GM21528 (cell line): ENCODE data around the gene ERBB4.

Experiments used
- ATAC-seq: cut with Tn5 transposase; IDR thresholded peaks from one replicate; pipeline ENCODE4 v1.9.1; 2021; ENCODE audit warnings: mild to moderate bottlenecking, moderate library complexity; ENCODE audit not compliant: unreplicated experiment, low FRiP score

Gene ERBB4

DNA sequence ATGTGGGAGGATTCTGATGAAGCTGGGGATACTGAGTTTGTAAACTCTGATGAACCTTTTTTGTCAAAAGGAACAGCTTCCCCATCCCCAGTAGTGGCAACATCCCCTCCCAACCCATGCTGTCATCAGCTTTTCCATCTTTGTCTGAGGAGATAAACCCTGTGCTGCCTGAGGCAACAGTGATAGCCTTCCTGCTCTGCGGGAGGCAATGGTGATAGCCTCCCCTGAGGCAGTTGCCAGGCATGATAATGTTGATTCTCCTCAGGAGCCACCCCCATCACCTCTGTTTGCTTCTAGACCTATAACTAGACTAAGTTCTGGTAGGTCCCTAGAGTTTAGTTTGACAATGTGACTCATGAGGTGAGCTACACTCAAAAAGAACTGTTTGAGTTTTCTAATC is 97.5 kb downstream of the ERBB4 start:
- ATAC-seq = no peak

GRCh38 chr2:212428681-212429478 is 109.7 kb downstream of the ERBB4 start:
- ATAC-seq = no peak

- ATAC-seq = no peak
Measured at GRCh38 chr2:212427638-212428037, 111.0 kb downstream of the ERBB4 start.

GRCh38 chr2:212426637-212427412 is 111.8 kb downstream of the ERBB4 start:
- ATAC-seq = no peak

- ATAC-seq = no peak
Measured at GRCh38 chr2:212424082-212424481, 114.5 kb downstream of the ERBB4 start.

DNA sequence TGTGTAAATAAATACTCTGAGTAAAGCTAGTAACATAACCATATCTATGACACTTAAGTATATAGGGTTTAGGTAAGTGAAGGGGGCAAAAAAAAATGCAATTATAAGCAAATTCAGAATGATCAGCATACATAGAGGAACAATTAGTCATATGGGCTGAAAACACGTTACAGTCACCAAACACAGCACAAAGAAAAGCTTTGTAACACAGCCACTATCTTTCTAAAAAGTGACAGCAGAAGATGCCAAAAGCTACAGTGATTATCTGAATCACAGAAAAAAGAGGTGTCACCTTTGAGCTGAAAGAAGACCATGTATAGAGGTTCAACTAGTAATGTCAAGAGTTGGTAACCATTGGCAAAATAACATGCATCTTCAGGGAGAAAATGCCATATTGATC is 115.5 kb downstream of the ERBB4 start:
- ATAC-seq = no peak

GRCh38 chr2:212421556-212422334 is 116.9 kb downstream of the ERBB4 start:
- ATAC-seq = no peak

DNA sequence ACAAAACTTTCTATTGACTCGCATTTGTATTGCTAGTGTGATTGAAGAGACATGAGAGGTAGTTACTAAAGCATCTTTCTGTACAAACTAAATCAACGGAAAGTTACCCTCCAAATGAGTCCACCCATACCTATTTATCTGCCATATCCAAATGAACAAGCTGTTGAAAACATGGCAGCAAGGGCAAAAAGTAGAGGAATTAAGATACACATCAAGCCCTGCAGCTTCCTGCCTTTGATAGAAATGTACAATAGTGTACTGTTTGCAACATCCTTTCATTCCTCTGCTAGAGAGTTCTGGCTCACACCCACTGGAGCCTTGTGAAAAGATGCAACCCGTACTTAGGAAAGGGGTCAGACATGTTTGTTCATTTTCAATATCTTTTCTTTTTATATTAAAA is 122.5 kb downstream of the ERBB4 start:
- no peak for ATAC-seq

- ATAC-seq = no peak
Measured at GRCh38 chr2:212414767-212415211, 123.8 kb downstream of the ERBB4 start.

DNA sequence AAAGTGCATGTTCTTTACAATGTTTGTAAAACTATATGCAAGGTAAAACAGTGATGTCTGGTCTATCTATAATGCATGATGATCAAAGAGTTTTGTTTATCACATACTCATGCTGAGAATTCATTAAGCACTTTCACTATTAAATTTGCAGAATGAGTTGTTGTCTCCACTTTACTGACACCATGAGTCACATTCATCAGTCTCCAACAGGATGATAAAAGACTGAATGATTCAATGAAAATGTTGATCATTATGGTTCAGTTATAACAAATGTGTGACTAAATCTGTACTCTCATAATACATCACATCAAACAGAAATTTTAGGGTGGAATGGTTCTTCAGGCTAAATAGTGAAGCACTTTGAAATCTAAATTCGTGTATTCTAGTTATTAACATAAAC is 129.0 kb downstream of the ERBB4 start:
- no peak for ATAC-seq

DNA sequence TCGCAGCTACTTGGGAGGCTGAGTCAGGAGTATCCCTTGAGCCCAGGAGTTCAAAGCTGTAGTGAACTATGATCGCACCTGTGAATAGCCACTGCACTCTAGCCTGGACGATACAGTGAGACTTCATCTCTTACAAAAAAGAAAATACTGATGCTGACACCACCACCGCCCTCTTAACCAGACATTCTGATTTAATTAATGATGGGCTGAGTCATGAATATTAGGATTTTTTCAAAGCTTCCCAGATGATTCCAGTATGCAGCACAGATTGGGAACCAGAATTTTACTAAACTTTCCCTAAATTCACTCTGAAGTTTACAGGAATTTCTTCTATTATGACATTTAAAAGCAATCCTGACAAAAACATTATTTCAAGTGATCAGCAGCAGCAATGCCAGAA is 130.1 kb downstream of the ERBB4 start:
- ATAC-seq = no peak

- ATAC-seq = no peak
Measured at GRCh38 chr2:212406716-212407115, 131.9 kb downstream of the ERBB4 start.

- ATAC-seq = no peak
Measured at GRCh38 chr2:212402316-212402715, 136.3 kb downstream of the ERBB4 start.

DNA sequence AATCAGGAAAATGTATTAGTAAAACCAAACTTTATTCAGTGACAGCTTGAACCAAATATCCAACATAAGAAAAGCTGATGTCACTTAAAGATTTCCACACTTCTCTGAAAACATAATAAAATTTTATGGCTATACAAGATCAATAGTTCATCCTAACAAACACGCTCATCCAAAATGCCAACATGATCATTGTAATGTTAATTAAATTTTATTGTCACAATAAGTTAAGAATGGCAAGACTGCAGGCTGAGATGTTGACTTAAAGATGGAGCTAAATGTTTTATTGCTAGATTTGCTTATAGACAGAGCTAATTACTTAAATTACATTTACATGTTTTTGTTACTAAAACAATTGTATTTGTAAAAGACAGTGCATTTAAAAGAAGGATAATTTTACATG is 140.3 kb downstream of the ERBB4 start:
- ATAC-seq = no peak

DNA sequence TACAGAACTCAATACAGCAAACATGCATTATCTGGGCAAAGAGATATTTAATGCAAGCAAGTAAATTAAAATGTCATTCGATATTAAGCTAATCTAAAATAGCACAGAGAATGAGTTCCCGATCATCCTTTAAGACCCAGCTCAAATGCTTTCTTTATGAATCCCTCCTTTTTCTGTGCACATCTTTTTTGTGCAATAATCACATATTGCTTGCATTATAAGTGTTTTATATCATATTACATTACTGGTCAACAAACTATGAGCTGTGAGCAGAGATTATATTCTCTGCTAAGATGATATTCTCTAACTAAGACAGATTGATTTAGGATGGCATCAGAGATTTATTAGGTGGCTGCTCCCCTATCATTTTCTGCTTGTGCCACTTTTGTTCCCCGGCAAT is 146.1 kb downstream of the ERBB4 start:
- ATAC-seq = no peak

DNA sequence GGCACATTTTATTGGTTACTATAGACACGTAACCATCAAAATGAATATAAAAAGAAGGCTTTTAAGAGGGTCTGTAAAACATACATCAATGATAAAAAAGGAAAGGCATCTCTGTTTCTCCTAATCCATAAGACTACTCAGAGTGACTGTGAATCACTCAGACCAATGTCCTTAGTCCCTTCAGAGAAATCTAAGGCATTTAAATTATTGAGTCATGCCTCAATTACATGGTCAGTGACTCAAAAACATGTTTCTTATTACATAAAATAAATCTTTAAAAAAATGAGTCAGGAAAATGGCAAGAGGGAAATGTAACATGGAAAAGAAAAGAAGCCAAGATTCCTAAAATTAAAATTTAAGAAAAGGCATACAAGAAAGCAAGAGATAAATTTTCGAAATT is 146.6 kb downstream of the ERBB4 start:
- ATAC-seq = no peak

DNA sequence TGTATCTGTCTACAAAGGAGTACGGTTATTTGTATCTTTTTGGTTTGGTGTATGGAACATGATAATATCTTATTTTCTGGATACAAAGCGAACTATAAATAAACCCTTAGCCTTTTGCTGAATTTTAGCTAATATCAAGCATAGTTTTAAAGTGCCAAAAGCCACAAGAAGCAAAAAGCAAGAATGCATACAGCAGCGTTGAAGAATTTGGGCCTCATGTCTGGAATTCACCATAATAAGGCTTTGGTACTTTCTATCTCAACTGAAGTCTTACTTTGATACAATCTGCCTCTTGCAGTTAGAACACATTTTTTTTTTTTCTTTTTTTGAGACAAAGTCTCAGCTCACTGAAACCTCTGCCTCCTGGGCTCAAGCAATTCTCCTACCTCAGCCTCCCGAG is 151.5 kb downstream of the ERBB4 start:
- no peak for ATAC-seq

GRCh38 chr2:212385241-212385640 is 153.4 kb downstream of the ERBB4 start:
- ATAC-seq = no peak

DNA sequence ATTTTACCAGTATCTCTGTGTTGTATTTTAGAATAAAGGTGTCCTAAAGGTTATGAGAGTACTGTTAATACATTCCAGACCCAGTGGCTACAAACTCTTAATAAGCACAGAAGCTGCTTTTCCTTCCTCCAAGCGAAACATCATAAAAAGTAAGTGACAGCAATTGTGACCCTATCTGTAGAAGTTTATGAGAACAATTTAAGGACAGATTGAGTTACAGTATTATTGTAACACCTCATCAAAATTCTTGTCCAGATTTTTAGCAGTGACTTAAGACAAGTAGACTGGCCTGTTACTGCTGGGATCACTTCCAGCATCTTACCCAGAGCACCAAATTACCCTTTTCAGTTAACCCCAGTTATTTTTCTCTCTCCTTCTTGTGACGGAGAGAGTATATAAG is 154.6 kb downstream of the ERBB4 start:
- ATAC-seq = no peak

GRCh38 chr2:212381428-212382102 is 157.0 kb downstream of the ERBB4 start:
- no peak for ATAC-seq

GRCh38 chr2:212379103-212379502 is 159.5 kb downstream of the ERBB4 start:
- no peak for ATAC-seq
